GM19467 (cell line): ENCODE measurements around the gene SPINT1.

Experiments
- ATAC-seq: cut with Tn5 transposase; IDR thresholded peaks from one replicate; pipeline ENCODE4 v1.9.1; 2021; ENCODE audit warnings: mild to moderate bottlenecking, moderate library complexity; ENCODE audit not compliant: unreplicated experiment

Gene SPINT1, protein sequence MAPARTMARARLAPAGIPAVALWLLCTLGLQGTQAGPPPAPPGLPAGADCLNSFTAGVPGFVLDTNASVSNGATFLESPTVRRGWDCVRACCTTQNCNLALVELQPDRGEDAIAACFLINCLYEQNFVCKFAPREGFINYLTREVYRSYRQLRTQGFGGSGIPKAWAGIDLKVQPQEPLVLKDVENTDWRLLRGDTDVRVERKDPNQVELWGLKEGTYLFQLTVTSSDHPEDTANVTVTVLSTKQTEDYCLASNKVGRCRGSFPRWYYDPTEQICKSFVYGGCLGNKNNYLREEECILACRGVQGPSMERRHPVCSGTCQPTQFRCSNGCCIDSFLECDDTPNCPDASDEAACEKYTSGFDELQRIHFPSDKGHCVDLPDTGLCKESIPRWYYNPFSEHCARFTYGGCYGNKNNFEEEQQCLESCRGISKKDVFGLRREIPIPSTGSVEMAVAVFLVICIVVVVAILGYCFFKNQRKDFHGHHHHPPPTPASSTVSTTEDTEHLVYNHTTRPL

DNA sequence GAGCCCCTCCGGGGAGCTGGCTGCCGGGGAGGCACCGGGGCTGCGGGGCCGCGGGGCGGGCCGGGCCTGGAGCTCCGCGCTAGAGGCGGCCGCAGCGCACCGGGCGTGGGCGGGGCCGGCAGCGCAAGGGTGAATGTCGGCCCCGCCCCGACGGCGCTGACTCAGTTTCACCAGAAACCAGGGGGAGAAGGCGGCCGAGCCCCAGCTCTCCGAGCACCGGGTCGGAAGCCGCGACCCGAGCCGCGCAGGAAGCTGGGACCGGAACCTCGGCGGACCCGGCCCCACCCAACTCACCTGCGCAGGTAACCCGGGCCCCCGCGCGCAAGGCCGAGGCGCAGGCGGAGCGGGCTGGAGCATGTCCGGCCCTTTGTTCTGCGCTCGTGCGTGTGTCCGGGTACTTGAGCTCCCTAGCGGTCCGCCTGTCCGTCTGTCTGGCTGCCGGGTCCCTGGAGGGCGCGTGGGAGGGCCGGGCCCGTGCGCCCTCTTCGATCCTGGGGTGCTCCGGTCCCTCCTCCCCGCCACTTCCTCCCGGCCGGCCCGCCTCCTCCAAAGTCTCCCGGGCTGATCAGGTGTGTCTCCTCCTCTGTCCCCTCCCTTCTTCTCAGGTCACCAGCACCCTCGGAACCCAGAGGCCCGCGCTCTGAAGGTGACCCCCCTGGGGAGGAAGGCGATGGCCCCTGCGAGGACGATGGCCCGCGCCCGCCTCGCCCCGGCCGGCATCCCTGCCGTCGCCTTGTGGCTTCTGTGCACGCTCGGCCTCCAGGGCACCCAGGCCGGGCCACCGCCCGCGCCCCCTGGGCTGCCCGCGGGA is at the start of gene SPINT1:
Gene SPINT1 (plus strand): TSS at position 164 of the 811 bp plus-strand sequence. CDS start 507 bp downstream, at position 671.
- no peak for ATAC-seq

DNA sequence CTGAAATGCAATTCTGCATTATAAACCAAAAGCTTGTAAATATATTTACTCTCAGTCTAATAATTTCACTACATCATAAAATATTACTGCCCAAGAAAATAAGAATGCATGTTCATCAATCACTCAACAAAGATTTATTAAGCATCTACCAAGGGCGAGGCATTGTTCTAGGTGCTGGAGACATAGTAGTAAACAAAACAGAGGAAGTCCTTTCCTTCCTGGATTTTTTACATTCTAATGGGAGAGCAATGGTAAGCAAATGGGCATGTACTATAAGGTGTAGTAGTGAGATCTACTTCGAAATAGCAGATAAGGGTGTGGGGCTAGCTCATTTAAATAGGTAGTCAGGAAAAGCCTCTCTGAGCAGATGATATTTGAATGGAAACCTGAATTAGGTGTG is 47.8 kb upstream of the SPINT1 start:
- no peak for ATAC-seq

DNA sequence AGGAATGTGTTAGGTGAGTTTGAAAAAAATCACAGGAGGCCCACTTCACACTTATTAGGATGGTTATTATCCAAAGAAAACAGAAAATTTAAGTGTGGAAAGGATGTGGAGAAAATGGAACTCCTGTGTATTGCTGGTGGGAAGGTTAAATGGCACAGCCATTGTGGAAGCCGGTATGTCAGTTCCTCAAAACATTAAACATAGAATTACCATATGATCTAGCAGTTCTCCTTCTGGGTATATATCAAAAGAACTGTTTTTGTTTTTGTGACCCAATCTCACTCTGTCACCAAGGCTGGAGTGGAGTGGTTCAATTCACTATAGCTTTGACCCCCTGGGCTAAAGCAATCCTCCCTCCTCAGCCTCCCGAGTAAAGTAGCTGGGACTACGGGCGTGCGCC is 47.3 kb upstream of the SPINT1 start:
- no peak for ATAC-seq

DNA sequence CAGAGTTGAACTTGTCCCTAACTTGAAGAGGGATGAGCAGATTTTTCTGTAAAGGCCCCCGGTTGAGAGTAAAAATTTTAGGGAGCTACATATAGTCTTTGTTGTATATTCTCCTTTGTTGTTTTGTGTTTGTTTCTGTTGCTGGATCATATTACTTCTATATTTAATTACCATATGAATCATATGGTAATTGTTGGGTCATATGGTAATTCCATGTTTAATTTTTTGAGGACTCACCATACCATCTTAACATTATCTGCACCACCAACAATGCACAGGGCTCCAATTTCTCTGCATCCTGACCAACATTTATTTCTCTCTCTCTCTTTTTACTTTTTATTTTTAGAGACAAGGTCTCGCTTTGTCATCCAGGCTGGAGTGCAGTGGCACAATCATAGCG is 44.3 kb upstream of the SPINT1 start:
- ATAC-seq, result no peak

DNA sequence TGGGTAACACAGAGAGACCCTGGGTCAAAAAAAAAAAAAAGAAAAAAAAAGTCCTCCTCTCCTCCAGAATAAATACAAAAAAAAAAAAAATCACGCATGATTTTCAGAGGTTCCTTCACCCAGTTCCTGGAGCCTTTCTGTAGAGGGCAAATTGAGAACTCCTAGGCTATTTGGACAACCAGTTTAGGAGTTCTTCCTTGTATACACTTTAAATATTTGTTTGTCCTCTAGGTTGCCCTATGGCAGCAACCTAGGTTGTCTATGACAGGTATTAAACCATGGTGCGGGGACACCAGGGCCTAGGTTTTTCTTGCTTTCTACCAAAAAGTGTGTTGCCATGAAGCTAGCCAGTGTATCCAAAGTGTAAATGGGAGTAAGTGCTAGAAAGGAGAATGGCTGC is 40.8 kb upstream of the SPINT1 start:
- no peak for ATAC-seq

DNA sequence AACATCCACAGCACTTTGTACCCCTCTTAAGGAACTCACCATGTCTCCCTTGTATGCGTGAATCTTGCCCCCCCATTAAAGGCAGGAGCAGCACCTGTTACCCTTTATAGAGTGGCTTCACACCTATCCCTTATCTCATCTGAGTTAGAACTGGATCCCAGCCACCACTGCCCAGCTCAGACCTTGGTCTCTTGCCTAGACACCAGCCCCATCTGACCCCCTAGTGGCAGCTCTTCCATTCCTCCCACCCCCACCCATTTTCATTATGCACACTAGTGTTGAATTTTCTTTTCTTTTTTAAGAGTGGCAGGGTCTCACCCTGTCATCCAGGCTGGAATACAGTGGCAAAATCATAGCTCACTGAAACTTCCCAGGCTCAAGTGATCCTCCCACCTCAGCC is 40.2 kb upstream of the SPINT1 start:
- ATAC-seq, result no peak

DNA sequence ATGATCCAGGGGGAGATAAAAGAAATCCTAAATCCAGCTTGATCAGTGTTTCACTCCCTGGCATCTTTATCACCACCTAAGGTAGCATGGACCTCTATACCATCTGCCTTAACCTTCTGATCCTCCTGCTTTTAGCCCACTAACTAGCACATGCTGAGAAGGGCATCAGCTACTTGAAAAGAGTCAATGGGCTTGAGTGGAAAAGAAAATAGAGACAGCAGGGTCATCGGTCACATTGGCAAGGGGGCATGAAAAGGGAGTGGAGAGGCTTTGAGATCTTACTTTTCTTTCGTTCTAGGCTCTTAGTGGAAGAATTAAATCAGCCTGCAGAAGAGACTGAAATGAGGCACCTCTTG is 37.2 kb upstream of the SPINT1 start:
- peak; percentile 1 for ATAC-seq

DNA sequence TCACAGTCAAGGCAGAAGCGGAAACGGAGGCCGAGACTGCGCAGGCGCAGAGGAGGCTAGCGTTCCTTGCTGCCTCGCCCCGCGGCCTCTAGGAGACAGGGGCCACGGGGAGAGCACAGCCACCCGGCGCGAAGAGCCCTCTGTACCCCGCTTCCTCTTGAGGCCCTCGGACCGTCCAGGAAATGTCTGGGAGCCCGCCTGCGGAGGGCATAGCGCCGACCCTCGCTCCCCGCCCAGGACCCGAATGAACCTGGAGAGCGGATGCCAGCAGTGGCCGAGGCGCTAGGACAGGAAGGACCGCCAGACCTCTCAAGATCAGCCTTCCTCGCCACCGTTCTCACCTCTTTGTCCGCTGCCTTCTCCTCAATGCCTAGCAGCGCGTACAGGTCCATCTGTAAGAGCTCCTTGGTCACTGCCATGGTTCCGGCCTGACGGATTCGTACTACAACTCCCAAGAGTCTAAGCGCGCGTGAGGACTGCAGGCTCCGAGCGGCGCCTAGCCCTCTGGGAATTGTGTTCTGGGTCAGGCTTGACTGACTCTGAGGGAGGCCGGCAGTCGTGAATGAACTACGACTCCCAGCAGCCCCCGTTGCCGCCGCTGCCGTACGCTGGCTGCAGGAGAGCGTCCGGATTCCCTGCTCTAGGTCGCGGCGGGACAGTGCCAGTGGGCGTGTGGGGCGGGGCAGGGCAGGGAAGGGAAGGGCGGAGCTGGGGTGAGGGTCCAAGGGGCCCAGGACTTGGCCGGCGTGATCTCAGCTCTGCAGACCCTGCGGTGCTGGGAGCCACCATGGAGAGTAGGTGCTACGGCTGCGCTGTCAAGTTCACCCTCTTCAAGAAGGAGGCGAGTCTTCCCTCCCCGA is 36.6 kb upstream of the SPINT1 start, which contains the start of the genes DNAJC17 and ZFYVE19:
Gene DNAJC17 (minus strand): TSS at position 446 of the 860 bp plus-strand sequence. CDS start 27 bp downstream, at position 419.
Gene ZFYVE19 (plus strand): TSS at position 62 of the 860 bp plus-strand sequence. CDS start 501 bp downstream, at position 563.
- peak; percentile 82 for ATAC-seq

DNA sequence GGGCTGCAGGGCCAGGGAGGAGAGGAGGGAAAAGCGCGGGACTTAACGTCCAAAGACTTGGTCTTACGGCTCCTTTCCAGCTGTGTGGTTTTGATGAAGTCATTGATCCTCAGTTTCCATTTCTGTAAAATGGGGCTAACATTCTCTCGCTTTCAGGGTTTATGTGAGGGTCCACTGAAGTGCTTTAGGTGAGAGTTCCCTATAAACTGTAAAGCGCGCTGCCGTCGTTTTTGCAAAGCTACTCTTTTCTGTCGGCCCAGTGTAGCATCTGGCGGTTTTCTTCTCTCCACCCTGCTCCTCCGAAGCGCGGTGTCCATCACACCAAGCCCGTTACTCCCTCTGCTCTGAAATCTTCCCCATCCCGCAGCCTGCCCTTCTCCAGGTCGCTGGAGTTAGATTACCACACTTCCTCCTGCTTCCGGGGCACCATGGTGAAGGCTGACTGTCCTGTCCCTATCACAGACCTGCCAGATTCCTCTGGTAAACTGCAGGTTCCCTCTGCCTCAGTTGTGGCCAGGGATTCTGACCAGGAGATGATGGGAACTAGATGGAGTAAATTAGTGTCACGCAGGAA is 35.9 kb upstream of the SPINT1 start:
- ATAC-seq, result no peak

DNA sequence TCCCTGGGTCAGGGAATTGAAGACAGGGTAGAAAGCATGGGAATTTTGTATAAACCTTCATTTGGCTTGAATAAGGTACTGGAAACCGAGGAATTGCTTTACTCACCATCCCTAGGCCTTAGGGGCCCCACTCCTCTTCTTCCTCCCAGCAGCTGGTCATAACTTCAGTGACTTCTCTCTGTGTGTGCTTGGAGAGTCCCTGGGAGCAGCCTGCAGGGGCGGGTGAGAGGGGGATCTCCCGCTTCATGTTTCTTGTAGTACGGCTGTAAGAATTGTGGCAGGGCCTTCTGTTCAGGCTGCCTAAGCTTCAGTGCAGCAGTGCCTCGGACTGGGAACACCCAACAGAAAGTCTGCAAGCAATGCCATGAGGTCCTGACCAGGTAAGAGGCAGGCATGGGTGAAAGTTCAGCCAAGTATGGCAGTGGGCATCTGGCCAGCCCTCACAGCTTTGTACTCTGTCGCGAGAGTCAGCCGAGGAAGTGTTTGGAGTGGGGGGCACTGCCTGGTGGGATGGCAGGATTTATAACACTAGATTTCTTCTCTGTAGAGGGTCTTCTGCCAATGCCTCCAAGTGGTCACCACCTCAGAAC is 34.9 kb upstream of the SPINT1 start:
- ATAC-seq, result no peak

DNA sequence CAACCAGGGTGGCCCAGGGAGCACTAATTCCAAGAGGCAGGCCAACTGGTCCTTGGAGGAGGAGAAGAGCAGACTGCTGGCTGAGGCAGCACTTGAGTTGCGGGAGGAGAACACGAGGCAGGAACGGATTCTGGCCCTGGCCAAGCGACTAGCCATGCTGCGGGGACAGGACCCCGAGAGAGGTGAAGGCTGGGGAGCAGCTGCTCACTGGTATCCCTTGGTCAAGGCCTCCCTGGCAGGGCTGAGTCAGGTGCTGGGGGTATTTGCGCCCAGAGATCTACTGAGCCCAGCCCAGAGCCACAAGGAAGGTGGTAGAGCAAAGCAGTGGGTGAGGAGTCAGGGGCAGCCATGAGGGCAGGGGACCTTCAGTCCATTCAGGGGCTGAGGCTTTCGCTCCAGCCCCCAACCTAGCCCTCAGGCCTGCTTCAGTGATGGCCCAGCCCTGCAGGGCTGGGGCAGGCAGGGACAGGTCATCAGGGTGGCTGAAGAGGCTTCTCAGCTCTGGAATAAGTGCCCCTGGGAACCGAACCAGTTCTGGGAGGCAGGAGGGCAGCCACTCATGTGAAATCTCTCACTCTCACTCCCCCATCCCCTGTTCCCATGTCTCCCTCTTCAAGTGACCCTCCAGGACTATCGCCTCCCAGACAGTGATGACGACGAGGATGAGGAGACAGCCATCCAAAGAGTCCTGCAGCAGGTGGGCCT is 31.0 kb upstream of the SPINT1 start:
- ATAC-seq, result no peak

DNA sequence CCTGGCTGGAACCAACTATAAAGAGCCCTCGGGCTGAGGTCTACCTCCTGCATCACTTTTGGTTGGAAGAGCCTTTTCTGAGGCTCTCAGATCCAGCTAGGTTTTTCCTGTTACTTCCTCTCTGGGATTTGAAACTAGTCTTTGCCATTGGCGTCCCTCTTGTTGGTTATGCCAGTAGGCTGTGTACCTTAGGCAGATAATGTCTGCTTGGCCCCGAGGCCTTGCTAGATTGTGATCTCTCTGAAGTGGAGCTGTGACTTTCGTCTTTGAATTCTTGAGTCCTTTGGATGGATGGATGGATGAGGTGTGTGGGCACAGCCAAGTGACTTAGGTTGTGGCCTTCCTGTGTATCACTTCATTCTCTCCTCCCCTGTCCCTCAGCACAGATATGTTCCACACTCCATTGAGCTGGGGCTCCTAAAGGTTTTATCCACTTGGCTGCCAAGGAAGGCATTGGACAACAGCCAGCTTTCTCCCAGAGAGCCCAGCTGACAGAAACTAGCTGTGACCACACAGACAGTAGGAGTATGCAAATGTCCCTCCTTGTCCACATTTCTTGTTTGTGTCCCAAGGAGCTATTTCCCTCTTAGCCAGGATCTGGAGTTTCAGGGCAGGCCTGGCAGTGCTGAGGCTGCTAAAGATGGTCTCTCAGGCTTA is 28.7 kb upstream of the SPINT1 start:
- no peak for ATAC-seq

DNA sequence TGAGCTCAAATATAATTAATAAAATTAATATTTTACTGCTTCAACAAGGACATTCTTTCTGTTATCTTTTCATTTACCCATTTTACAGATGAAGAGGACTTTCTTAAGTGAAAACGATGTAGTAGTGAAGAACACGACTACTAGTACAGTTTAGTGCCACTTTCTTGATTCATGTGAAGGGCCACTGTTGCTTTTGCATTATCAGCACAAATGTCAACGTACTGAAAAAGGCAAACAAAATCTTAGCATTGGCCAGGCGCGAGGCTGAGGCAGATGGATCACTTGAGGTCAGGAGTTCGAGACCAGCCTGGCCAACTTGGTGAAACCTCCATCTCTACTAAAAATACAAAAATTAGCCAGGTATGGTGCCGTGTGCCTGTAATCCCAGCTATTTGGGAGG is 24.8 kb upstream of the SPINT1 start:
- ATAC-seq, result no peak

DNA sequence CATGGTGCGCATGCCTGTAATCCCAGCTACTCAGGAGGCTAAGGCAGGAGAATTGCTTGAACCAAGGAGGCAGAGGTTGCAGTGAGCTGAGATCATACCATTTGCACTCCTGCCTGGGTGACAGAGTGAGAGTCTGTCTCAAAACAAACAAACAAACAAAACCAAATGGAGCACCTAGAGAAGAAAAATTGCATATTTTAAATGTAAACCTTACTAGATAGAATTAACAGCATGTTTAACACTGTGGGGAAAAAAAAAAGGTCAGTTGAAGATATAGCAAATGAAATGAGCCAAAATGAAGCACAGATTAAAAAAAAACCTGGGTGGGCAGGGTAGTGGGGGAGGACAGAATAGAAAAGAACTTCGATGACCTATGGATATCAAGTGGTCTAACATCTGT is 22.7 kb upstream of the SPINT1 start:
- no peak for ATAC-seq

DNA sequence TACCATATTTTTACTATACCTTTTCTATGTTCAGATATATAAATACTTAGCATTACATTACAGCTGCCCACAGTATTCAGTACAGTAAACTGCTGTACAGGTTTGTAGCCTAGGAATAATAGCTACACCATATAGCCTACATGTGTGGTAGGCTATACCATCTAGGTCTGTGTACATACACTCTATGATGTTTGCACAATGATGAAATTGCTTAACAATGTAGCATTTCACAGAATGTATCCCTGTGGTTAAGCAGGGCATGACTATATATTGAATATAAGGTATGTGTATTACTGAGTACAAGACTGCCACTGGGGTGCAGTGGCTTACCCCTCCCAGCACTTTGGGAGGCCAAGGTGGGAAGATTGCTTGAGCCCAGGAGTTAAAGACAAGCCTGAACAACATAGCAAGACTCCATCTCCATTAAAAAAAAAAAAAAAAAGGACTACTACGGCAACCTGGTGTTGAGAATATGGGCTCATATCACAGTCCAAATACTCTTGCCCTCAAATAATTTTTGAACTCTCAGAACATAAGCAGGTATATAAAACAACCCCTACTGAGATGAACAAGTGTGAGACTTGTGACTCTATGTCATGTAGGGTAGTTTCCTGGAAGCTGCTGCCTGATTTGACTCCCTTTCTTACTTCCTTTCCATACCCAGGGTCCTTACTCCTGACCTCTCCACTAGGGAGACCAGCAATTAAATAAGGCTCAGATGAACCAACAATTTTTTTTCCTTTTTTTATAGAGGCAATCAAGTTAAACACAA is 20.1 kb upstream of the SPINT1 start:
- no peak for ATAC-seq

DNA sequence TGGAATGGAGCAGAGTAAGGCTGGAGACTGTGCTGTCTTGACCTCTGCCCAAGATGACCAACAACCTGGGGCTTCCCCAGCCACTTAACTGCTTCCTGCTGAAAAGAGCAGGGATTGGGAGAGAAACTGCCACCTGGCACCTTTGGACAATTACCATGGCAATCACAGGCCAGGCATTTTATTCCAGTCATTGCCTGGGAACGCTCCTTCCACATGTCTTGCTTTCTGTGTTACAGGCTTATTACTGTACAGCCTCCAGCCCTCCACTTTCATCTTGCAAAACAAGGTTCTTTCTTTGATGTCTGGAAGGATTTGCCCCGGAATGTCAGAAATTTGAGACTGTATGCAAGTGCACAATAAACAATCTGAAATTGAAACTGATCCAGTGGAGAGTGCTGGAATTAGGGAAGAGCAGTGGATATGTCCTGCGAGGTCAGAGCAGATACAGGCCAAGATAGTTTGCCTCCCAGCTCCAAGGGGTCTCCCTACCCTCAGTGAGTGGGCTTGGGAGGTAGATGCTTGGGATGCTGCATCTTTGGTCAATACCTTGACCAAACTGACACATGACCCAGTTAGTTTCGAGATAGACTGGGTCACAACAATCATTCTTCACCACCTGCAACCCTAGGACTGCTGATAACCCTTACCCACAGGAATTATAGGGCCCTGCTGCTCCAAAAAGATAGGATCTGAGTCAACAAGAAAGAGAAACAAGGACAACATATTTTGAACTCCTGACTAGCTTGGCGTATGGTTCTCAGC is 18.0 kb upstream of the SPINT1 start:
- ATAC-seq, result no peak

DNA sequence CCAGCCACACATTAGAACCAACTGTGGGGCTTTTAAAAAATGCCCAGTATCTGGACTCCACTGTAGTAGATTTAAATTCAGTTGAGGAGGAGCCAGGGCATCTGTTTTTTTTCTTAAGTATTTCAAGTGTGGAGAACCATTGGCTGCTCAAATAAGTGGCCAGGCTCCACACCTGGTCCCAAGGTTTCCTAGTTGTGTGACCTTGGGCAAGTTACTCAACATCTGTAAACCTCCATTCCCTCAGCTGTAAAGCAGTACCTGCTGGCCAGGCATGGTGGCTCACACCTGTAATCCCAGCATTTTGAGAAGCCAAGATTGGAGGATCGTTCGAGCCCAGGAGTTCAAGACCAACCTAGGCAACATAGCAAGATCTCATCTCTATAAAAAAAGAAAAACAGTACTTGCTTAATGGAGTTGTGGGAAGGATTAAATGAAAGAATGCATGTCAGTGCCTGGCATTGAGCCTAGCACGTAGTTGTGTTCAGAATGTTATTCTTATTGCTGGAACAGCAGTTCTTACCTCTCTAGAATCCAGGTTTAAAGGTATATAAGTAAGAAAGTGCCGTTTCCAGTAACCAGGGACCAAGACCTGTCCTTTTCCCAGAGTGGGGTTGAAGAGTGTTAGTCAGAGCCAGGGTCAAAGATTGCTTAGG is 17.3 kb upstream of the SPINT1 start:
- ATAC-seq, result no peak
